ENCODE data around the gene DPAGT1.

DNA sequence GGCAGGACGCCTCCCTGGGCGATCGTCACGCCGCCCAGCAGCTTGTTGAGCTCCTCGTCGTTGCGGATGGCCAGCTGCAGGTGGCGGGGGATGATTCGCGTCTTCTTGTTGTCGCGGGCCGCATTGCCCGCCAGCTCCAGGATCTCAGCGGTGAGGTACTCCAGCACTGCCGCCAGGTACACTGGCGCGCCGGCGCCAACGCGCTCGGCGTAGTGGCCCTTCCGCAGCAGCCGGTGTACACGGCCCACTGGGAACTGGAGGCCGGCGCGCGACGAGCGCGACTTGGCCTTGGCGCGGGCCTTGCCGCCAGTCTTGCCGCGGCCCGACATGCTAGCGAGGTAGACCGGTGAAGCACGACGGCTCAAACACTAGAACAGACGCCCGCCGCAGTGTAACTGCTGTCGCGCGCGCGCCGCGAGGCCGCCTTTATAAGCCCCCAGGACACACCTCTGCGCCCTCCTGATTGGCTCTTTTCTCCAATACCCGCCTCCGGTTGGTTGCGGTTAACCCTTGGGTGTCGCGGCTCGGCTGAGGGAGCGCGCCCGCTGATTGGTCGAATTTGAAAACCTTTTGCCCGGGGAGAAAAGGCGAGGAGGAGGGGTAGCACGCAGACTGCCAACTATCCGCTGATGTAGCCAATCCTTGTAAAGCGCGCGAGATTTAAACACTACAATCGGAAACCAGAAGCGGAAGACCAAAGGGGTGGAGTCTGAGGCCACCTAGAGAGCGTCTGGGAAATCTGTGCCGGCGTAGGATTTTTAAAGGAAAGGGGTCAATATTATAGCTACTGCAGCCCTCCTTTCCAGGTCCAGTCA is 6.4 kb downstream of the DPAGT1 start:
- peak; percentile 95 for TF ChIP-seq ZFX (IDR thresholded peaks at IDR 0.05)
- TF ChIP-seq, protein P1, sequence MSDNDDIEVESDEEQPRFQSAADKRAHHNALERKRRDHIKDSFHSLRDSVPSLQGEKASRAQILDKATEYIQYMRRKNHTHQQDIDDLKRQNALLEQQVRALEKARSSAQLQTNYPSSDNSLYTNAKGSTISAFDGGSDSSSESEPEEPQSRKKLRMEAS (IDR thresholded peaks at IDR 0.05): no peak
- no peak for TF ChIP-seq EGR1 (IDR thresholded peaks at IDR 0.05; ENCODE audit: low read depth)
